MM.1S (cell line): ENCODE results near the gene PNMA8C.

Source experiments
- DNase-seq: peaks from one replicate; pipeline ENCODE4 v3.0.0-alpha.2; 2015
- H2AFZ ChIP-seq: fragments of 300-600 bp; sonication (generic); 2 replicates; pipeline ENCODE4 v1.6.0; 2016; ENCODE audit warnings: antibody characterized with exemption, low read length
- H3F3A ChIP-seq: fragments of 300-600 bp; sonication (generic); 2 replicates; pipeline ENCODE4 v1.6.1; 2016; ENCODE audit warnings: mild to moderate bottlenecking, antibody characterized with exemption, low read length, moderate library complexity, mixed read lengths; ENCODE audit not compliant: insufficient read depth
- H3K27ac ChIP-seq: fragments of 300-600 bp; sonication (generic); 2 replicates; pipeline ENCODE4 v1.5.1; 2016; ENCODE audit warnings: mild to moderate bottlenecking, low read length
- H3K27me3 ChIP-seq: fragments of 300-600 bp; sonication (generic); replicated peaks from 2 replicates; pipeline ENCODE4 v1.6.0; 2016; ENCODE audit warnings: low read length; ENCODE audit not compliant: insufficient read depth
- H3K36me3 ChIP-seq: fragments of 300-600 bp; sonication (generic); replicated peaks from 2 replicates; pipeline ENCODE4 v1.6.1; 2016; ENCODE audit warnings: mild to moderate bottlenecking, low read length, mixed read lengths; ENCODE audit not compliant: insufficient read depth
- H3K4me1 ChIP-seq: fragments of 300-600 bp; sonication (generic); 2 replicates; pipeline ENCODE4 v1.6.1; 2016; ENCODE audit warnings: low read length, mixed read lengths
- H3K4me2 ChIP-seq: fragments of 300-600 bp; sonication (generic); 2 replicates; pipeline ENCODE4 v1.6.0; 2016; ENCODE audit warnings: low read depth, low read length
- H3K4me3 ChIP-seq: fragments of 300-600 bp; sonication (generic); 2 replicates; pipeline ENCODE4 v1.5.1; 2016; ENCODE audit warnings: low read length, mixed read lengths
- H3K79me2 ChIP-seq: fragments of 300-600 bp; sonication (generic); 2 replicates; pipeline ENCODE4 v1.6.1; 2016; ENCODE audit warnings: mixed run types, low read length, mixed read lengths
- H3K9ac ChIP-seq: fragments of 300-600 bp; sonication (generic); 2 replicates; pipeline ENCODE4 v1.6.1; 2016; ENCODE audit warnings: low read length, mixed read lengths
- H3K9me2 ChIP-seq: fragments of 300-600 bp; sonication (generic); replicated peaks from 2 replicates; pipeline ENCODE4 v1.6.1; 2016; ENCODE audit warnings: mild to moderate bottlenecking, low read length, mixed read lengths; ENCODE audit not compliant: insufficient read depth
- H3K9me3 ChIP-seq: fragments of 300-600 bp; sonication (generic); replicated peaks from 2 replicates; pipeline ENCODE4 v1.6.1; 2016; ENCODE audit warnings: mild to moderate bottlenecking, low read length, mixed read lengths; ENCODE audit not compliant: insufficient read depth
- H4K20me1 ChIP-seq: fragments of 300-600 bp; sonication (generic); 2 replicates; pipeline ENCODE4 v1.6.1; 2016; ENCODE audit warnings: mild to moderate bottlenecking, low read length, moderate library complexity, mixed read lengths; ENCODE audit not compliant: insufficient read depth
- EZH2 ChIP-seq: fragments of 300-600 bp; sonication (generic); optimal IDR thresholded peaks from 2 replicates; pipeline ENCODE3; 2017; ENCODE audit warnings: low read depth, mild to moderate bottlenecking, antibody characterized with exemption, low read length, mixed read lengths
- EZH2phosphoT487 ChIP-seq: fragments of 300-600 bp; sonication (generic); IDR thresholded peaks from 2 replicates; pipeline ENCODE4 v1.6.1; 2018; ENCODE audit warnings: antibody characterized with exemption, low read length
- TF ChIP-seq, protein P1 (sequence below): fragments of 300-600 bp; sonication (generic); IDR thresholded peaks from 2 replicates; pipeline ENCODE4 v1.5.1; 2016; ENCODE audit warnings: antibody characterized with exemption, low read length, mixed read lengths

PNMA8C gene

DNA sequence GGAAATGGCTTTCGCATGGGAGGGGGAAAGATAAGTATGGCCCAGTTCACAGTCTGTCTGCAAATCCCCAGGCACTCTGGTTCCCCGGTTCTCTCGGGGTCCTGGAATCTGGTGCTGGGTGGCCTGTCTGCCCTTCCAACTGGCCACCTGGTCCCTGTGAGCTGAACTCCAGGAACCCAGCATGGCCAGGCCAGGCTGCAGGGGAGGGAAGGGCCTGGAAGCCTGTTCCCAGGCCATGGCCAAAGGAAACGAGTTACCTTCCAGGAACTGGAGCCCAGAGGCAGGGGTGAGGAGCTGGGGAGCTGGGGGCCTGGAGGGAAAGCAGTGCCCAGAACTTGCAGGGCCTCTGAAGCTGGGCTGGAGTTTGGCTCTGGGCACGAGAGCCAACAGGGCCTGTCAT lies 19.1 kb upstream of the PNMA8C start:
- H3K27ac ChIP-seq = no peak overlapping the region
- no peaks in the 10 kb centered on the region for H3F3A ChIP-seq
- H3K4me3 ChIP-seq = no peak overlapping the region
- no peak for DNase-seq
- no peaks in the 10 kb centered on the region for H3K9me2 ChIP-seq
- H2AFZ ChIP-seq = no peak overlapping the region
- no peaks in the 10 kb centered on the region for H4K20me1 ChIP-seq
- TF ChIP-seq EZH2 = no peak
- TF ChIP-seq, protein P1, sequence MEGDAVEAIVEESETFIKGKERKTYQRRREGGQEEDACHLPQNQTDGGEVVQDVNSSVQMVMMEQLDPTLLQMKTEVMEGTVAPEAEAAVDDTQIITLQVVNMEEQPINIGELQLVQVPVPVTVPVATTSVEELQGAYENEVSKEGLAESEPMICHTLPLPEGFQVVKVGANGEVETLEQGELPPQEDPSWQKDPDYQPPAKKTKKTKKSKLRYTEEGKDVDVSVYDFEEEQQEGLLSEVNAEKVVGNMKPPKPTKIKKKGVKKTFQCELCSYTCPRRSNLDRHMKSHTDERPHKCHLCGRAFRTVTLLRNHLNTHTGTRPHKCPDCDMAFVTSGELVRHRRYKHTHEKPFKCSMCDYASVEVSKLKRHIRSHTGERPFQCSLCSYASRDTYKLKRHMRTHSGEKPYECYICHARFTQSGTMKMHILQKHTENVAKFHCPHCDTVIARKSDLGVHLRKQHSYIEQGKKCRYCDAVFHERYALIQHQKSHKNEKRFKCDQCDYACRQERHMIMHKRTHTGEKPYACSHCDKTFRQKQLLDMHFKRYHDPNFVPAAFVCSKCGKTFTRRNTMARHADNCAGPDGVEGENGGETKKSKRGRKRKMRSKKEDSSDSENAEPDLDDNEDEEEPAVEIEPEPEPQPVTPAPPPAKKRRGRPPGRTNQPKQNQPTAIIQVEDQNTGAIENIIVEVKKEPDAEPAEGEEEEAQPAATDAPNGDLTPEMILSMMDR = no peak
- no peak for TF ChIP-seq EZH2phosphoT487
- no peaks in the 10 kb centered on the region for H3K4me1 ChIP-seq
- no peaks in the 10 kb centered on the region for H3K9me3 ChIP-seq
- H3K4me2 ChIP-seq = no peak overlapping the region
- H3K36me3 ChIP-seq = no peaks in the 10 kb centered on the region
- H3K79me2 ChIP-seq = no peaks in the 10 kb centered on the region
- peaks cover 80% of the 10 kb centered on the region for H3K27me3 ChIP-seq
- no peak overlapping the region for H3K9ac ChIP-seq

DNA sequence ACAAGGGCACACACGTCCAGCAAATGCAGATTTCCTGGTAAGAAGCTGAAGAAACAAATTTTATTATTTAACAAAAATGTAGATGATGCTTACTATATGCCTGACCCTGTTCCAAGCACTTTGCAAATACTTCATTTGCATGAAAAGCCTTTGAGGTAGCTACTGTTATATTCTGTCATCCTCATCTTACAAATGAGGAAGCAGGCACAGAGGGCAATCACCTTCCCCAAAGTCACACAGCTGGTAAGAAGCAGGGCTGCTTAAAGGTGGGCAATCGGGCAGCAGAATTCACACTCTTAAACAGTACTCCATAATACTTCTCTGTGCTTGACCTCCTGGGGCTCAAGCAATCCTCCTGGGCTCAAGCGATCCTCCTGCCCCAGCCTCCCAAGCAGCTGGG lies 18.3 kb upstream of the PNMA8C start:
- DNase-seq = no peak
- H3K4me2 ChIP-seq = no peak overlapping the region

DNA sequence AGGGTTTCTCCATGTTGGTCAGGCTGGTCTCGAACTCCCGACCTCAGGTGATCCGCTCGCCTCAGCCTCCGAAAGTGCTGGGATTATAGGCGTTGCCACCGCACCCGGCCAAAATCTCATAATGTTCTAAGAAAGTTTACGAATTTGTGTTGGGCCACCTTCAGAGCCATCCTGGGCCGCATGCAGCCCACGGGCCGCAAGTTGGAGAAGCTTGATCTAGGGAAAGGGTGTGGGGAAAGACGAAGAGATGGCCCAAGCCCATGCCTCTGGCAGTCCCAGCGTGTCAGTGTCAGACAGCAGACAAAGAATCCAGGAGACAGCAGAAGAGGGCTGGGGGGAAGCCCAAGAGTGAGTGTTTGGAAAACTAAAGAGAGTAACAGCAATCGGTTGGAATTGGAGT lies 17.3 kb upstream of the PNMA8C start:
- Histone ChIP-seq H3K36me3 (no peaks in the 10 kb centered on the region), H3K9ac (no peak overlapping the region), H2AFZ (no peak overlapping the region), H3F3A (no peaks in the 10 kb centered on the region), H3K4me2 (no peak overlapping the region), H3K27me3 (peaks cover 76% of the 10 kb centered on the region), H3K9me3 (no peaks in the 10 kb centered on the region), H3K27ac (no peak overlapping the region), H3K9me2 (no peaks in the 10 kb centered on the region), H3K79me2 (no peaks in the 10 kb centered on the region), H3K4me1 (no peaks in the 10 kb centered on the region), H3K4me3 (no peak overlapping the region), H4K20me1 (no peaks in the 10 kb centered on the region)
- TF ChIP-seq EZH2 = no peak
- TF ChIP-seq, protein P1 = no peak
- no peak for TF ChIP-seq EZH2phosphoT487
- no peak for DNase-seq

More for the DNA sequence above, 18.3 kb upstream of the PNMA8C start:
- Histone ChIP-seq H3K79me2 (no peaks in the 10 kb centered on the region), H3K9me2 (no peaks in the 10 kb centered on the region), H3K4me1 (no peaks in the 10 kb centered on the region), H3K9ac (no peak overlapping the region), H3K9me3 (no peaks in the 10 kb centered on the region), H3K27ac (no peak overlapping the region), H3K27me3 (peaks cover 79% of the 10 kb centered on the region), H4K20me1 (no peaks in the 10 kb centered on the region), H3F3A (no peaks in the 10 kb centered on the region), H3K36me3 (no peaks in the 10 kb centered on the region), H2AFZ (no peak overlapping the region), H3K4me3 (no peak overlapping the region)
- TF ChIP-seq, protein P1 = no peak
- TF ChIP-seq EZH2phosphoT487 = no peak
- no peak for TF ChIP-seq EZH2
